ENCODE measurements around the gene PLEKHG4.

Gene PLEKHG4

GRCh38 chr16:67263201-67263600 is 16.1 kb upstream of the PLEKHG4 start:
- no peak for DNase-seq

DNA sequence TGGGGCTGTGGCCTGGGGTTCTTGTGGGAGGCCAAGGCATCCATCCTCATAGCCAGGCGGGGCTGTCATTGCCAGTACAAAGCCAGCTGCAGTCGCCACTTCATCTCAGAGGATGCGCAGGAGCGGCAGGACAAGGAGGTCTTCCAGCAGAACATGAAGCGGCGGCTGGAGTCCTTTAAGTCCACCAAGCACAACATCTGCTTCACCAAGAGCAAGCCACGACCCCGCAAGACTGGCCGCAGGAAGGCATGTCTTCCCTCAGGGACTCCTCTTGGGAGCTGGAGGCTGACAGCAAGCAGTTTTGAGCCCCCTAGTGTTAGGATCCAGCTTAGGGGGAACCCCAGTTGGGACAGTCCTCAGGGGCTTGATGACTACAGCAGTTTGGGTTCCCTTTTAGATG is 15.1 kb upstream of the PLEKHG4 start:
- DNase-seq = no peak

- no peak for DNase-seq
Measured at GRCh38 chr16:67264866-67265265, 14.5 kb upstream of the PLEKHG4 start.

GRCh38 chr16:67265834-67266233 is 13.5 kb upstream of the PLEKHG4 start:
- no peak for DNase-seq

DNA sequence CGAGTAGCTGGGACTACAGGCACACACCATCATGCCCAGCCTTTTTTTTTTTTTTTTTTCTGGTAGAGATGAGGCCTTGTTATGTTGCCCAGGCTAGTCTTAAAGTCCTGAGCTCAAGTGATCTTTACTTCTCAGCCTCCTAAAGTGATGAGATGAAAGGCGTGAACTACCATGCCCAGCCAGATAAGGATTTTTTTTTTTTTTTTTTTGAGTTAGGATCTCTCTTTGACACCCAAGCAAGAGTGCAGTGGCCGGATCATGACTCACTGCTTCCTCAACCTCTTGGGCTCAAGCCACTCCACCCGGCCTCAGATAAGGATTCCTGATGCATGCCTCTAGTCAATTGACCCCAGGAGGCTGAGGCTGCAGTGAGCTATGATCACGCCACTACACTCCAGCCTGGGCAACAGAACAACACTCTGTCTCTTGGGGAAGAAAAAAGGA is 11.2 kb upstream of the PLEKHG4 start:
- no peak for DNase-seq

- no peak for DNase-seq
Measured at GRCh38 chr16:67269766-67270165, 9.6 kb upstream of the PLEKHG4 start.

DNA sequence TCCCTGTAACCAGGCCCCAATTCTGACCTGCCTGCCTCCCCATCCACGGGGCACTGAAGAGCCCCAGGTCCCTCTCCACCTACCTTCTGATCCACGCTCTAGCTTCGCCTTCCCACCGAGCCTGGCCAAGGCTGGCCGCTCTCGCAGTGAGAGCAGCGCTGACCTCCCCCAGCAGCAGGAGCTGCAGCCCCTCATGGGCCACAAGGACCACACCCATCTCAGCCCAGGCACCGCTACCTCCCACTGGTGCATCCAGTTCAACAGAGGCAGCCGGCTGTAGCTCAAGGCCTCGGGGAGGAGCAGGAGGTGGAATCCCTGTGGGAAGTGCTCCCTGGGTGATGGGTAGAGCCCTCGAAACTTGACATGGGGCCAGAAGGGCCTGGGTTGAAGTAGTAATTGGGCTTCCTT is 8.4 kb upstream of the PLEKHG4 start:
- no peak for DNase-seq

GRCh38 chr16:67271446-67271845 is 7.9 kb upstream of the PLEKHG4 start:
- DNase-seq = no peak

DNA sequence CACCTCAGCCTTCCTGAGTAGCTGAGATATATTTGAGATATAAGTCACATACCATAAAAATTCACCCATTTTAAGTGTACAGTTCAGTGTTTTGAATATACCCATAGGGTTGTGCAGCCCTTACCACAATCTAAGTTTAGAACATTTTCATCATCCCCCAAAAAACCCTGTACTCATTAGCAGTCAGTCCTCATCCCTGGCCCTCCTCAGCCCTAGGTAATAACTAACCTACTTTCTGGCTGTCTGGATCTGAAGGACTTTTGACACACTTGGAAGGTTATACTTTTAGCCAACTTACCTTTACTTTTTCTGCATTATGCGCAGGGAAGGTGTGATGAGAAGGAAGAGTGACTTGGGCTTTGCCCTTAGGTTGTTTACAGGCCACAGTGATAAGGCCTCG is 4.0 kb upstream of the PLEKHG4 start:
- no peak for DNase-seq

- DNase-seq = peak in 2 of 56 donors; percentile 8 to 18
Measured at GRCh38 chr16:67277294-67277998, 1.9 kb upstream of the PLEKHG4 start.

GRCh38 chr16:67277999-67278772 is 1.1 kb upstream of the PLEKHG4 start:
- no peak for DNase-seq

DNA sequence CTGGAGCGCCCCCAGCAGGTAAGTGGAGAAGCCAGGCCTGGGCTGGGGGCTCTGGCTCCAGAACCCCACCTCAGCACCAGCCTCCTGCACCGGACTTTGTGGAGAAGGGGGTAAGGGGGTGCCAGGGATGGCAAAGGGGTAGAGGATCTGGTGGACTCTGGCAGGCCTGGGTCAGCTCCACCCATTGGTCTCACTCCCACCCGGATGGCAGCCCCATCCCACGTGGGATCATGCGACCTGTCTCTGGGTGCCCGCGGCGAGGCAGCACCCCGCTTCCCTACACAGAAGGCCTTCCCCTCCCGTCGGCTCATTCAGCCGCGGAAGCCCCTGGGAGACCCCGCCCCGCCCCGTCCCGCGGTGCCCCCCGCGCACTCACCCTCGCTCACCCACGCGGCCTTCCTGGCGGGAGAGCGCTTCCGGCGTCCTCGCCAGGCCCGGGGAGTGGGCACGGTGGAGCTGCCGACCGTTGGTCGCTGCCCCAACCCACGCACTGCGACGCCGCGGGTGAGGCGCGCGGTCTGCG is 498 bp upstream of the PLEKHG4 start:
- DNase-seq = peak in 1 of 56 donors; percentile 69

DNA sequence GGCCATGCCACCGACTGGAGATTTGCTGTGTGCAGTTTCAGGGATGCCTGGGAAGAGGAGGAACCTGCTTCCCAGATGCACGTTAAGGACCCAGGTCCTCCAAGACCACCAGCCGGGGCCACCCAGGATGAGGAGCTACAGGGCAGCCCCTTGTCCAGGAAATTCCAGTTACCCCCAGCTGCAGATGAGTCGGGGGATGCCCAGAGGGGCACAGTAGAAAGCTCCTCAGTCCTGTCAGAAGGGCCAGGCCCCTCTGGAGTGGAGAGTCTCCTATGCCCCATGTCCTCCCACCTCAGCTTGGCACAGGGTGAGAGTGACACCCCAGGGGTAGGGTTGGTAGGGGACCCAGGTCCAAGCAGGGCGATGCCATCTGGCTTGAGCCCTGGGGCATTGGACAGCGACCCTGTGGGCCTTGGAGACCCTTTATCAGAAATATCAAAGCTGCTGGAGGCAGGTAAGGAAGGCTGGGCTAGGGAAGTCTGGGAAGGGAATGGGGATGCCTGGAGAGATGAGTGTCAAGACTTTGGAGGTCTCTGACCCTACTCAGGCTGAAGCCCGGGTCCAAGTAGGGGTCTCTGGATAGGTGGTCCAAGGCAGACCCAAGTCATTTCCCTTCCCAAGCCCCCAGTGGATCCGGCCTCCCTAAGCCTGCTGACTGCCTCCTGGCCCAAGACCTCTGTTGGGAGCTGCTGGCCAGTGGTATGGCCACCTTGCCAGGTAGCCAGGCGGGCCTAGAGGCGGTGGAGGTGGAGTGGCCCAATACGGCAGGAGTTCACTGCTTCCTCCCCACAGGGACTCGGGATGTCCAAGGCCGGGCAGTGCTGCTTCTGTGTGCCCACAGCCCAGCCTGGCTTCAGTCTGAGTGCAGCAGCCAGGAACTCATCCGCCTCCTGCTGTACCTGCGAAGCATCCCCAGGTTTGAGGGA is 1.0 kb downstream of the PLEKHG4 start:
- no peak for DNase-seq

- no peak for DNase-seq
Measured at GRCh38 chr16:67281536-67282446, 2.5 kb downstream of the PLEKHG4 start.

DNA sequence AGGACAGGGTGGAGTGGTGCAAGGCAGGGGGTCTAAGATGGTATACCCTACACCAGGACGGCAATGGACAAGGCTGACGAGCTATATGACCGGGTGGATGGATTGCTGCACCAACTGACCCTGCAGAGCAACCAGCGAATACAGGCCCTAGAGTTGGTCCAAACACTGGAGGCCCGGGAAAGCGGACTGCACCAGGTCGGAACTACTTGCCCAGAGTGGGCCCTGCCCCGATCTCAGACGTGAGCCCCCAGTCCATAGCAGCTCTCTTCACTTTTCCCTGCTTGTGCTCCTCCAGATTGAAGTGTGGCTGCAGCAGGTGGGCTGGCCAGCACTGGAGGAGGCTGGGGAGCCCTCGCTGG is 3.1 kb downstream of the PLEKHG4 start:
- no peak for DNase-seq

DNA sequence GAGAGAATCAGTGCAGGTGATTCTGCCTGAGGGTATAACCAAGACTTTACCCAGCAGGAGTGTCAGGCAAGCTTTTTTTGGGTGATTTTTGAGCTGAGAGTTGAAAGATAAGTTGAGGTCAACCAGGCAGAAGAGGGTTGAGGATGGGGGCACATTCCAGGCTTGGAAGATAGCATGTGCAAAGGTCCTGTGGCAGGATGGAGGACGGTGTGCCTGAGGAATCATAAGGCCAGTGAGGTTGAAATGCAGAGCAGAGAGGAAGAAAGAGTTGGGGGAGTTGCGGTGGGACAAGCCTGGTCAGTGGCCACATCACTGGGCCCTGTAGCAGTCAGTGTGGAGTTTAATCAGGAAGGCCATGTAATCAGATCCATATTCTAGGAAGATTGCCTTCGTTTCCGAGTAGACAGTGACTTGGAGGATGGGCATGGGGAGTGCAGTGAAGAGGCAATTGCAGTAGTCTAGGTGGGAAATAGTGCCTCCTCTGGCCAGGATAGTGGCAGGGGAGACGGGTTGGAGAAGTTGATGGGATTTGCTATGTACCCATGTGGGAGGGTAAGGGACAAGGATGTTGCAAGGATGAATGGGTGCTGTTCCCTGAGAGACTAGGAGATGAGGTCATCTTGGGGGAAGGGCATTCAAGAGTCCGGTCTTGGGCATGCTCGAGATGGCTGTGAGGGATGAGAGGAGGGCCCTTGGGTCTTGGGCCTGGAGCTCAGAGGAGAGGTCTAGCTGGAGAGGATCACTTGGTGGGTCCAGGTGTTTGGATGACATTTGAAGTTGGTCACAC is 3.9 kb downstream of the PLEKHG4 start:
- no peak for DNase-seq

GRCh38 chr16:67283826-67284555 is 4.7 kb downstream of the PLEKHG4 start:
- no peak for DNase-seq

DNA sequence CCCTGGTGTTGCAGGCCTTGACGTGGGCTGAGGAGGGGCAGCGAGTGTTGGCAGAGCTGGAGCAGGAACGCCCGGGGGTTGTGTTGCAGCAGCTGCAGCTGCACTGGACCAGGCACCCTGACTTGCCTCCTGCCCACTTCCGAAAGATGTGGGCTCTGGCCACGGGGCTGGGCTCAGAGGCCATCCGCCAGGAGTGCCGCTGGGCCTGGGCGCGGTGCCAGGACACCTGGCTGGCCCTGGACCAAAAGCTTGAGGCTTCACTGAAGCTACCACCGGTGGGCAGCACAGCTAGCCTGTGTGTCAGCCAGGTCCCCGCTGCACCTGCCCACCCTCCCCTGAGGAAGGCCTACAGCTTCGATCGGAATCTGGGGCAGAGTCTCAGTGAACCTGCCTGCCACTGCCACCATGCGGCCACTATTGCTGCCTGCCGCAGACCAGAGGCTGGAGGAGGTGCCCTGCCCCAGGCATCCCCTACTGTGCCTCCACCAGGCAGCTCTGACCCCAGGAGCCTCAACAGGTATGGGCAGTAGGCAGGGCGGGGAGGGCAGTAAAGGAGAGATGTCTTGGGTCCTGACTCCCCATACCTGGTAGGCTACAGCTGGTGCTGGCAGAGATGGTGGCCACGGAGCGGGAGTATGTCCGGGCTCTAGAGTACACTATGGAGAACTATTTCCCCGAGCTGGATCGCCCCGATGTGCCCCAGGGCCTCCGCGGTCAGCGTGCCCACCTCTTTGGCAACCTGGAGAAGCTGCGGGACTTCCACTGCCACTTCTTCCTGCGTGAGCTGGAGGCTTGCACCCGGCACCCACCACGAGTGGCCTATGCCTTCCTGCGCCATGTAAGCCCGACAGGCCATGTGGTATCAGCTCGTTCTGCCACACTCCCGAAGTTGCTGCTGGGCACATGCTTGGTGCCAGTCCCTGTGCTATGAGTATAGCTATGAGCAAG is 5.6 kb downstream of the PLEKHG4 start:
- DNase-seq = peak in 10 of 56 donors; percentile 5 to 38 (median 10)
